T-helper 2 cell treated with Interferon-gamma antibody and Interleukin-4, amounts not matched to agents 100 ng/mL and 5 ng/mL, for 36 hours (primary cell): ENCODE data around the gene PTCSC3. TPM values are rescaled to one million over a fixed set of nuclear protein-coding genes. Genes with fewer than 3 reads are reported as not detected.
"Not testable (repeated sequence)": the region's sequence is repeated elsewhere in the genome, so short reads cannot be mapped to it uniquely, and the experiment has no call there.

Source experiments
- intact Hi-C: fragments of 100-400 bp; cut with micrococcal nuclease; formaldehyde crosslinking; loops from one replicate; pipeline ENCODE4 v1.15.1; 2023
- total RNA-seq: library from RNA; stranded (reverse); gene quantifications from 2 replicates; pipeline ENCODE4 v1.2.3, GENCODE V29; 2022

The PTCSC3 gene
- total RNA-seq, 1 donor from 2014 or later = not detected

DNA sequence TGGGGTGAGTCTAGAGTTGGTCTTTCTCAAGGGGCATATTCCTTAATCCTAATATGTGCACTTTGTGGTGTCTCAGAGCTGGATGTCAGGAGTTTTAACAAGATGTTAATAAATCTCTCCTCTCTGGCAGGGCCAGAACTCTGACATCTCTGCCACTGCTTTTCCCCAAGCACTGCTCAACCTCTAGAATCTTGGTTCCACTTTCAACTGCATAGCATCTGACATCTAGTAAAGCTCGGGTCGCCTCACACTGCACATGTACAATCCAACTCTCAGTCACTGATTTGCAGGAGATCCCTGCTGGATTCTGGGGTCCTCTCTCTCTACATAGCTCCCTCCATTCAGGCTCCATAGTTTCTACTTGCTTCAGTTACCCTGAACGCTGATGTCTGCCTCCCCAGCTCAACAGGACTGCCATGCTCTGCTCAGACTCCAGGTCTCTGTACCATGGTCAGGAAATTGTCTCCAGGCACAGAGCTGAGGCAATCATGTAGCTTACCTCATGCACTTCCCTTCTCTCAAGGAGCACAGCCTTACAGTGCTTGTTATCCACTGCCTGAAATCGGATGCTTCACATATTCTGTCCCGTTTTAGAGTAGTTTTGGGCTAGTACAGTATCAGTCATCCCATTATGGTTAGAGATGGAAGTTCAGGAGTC lies 1.6 kb downstream of the PTCSC3 start:
- intact Hi-C loops = no loop called here

DNA sequence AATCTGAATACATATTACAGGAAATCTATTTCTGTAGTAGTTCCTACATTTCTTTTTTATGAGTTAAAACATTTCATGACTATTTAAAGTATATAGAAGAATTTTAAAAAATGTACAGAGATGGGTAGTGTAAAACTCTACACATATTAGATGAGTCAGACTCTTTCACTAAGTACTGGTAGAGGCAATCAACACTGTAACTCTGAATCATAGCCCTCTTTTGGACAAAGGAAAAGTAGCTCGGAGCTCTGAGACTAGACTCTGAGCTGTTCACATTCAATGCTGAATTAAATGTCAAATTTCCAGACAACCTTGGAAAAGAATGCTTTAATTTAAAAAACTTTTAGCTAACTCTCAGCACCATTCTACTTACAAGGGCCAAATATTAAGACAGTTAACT lies 3.4 kb downstream of the PTCSC3 start:
- intact Hi-C loops = no loop called here

DNA sequence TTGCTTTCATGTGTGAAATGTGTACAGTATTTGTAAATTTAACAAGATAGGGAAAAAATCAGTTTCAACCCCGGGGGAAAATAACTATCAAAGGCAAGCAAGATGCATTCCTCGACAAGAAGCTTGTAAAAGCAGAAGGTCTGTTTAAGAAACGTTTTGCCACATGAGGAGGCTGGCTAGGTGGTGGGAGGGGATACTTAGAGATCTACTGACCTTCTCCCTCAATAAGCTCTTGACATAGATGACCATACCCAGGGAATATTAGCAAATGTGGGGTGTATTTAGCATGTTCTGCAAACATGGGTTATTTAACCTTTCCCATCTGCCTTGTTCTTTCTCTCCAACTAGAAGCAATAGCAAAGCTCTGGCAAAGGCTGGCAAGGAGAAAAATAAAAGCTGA lies 4.9 kb downstream of the PTCSC3 start:
- intact Hi-C loops = no loop called here

DNA sequence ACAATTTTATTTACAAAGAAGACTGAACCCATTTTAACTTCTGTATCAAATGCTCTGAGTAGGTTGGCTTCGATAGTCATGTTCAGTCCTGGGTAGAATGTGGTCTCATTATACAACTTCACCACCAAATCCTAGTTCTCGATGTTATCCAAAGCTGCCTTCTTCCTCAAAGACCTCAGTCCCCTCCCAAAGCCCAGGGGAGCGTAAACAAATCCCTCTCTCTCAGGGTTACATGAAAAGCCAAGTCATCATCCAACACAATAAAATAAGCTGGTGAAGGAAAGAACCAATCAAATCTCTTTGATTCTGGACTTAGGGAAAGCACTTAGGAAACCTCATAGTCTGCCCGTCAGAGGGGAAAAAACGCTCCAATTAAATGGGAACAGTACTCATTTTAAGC lies 9.1 kb downstream of the PTCSC3 start:
- intact Hi-C loops = no loop called here

DNA sequence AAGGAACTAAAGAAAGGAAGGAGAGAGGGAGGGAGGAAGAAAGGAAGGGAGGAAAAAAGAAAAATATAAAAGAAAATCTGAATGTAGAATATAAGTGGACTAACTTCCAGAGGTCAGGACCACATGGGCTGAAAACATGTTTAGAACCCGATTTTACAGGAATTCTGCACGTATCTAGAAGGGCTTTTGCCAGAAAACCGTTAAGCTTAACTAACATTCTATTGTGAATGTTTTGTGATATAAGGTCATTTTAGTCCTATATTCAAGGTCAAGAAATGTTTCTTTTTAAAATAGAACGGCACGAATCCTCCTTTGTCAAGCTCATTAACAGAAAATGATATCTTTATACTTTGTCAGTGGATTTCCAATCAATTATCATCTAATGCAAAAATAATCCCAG lies 13.1 kb downstream of the PTCSC3 start:
- intact Hi-C loops = no loop called here

DNA sequence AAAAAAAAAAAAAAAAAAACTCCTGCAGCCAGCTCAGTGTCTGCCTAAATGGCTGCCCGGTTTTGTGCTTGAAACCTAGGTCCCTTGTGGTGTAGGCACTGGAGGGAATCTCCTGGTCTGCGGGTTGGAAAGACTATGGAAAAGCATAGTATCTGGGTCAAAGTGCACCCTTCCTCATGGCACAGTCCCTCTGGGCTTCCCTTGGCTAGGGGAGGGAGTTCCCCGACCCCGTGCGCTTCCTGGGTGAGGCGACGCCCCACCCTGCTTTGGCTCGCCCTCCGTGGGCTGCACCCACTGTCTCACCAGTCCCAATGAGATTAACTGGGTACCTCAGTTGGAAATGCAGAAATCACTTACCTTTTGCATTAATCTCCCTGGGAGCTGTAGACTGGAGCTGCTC lies 14.3 kb downstream of the PTCSC3 start:
- intact Hi-C loops = no loop called here

DNA sequence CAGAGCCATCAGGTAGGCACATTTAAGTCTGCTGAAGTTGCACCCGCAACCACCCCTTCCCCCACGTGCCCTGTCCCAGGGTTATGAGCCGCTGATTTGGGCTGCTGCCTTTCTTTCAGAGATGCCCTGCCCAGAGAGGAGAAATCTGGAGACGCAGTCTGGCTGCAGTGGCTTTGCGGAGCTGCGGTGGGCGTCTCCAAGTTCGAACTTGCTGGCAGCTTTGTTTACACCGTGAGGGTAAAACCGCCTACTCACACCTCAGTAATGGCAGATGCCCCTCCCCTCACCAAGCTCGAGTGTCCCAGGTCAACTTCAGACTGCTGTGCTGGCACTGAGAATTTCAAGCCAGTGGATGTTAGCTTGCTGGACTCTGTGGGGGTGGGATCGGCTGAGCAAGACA lies 14.7 kb downstream of the PTCSC3 start:
- intact Hi-C loops = no loop called here

DNA sequence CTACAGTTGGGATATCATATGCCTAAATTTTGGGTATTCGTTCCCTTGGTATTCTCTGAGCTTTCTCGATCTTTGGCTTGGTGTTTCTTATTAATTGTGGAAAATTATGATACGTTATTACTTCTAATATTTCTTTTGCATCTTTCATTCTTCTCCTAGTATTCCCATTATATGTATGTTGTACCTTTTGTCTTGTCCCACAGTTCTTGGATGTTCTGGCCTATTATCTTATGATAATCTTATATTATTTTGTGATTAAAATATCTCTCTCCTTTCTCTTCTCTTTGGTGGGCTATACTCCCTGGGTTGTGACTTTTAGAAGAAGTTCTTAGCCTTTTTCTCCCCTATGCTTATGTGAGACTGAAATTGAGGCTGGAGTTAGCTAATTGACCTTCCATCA lies 25.2 kb downstream of the PTCSC3 start:
- intact Hi-C loops = no loop called here

DNA sequence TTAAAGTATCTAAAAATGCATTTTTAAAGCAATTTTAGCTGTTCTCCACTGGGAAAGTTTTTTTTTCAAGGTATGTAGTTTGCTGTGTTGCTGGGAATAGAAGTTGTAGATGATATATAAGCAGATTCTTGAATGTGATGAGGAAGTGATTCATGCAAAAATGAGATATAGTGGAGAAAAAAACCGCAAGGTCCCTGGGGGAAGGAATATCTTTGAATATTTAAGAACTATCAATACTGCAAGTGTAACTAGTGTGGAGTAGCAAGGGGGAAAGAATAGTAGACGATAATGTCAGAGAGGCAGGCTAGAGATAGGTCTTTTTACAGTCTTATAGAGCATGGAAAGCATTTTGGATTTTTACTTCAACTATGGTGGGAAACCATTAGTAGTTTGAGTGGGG lies 42.5 kb downstream of the PTCSC3 start:
- intact Hi-C loops = no loop called here

DNA sequence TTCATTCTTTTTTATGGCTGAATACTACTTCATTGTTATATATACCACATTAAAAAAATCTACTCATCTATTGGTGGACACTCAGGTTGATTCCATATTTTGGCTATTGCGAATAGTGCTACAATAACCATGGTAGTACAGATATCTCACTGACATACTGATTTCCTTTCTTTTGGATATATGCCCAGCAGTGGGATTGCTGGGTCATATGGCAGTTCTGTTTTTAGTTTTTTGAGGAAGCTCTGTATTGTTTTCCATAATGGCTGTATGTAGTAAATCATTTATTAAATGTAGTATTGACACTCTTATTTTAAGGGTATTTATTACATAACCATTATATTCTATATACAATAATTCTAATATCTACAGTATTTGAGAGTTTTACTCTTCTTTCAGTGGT lies 43.7 kb downstream of the PTCSC3 start:
- intact Hi-C loops = no loop called here

DNA sequence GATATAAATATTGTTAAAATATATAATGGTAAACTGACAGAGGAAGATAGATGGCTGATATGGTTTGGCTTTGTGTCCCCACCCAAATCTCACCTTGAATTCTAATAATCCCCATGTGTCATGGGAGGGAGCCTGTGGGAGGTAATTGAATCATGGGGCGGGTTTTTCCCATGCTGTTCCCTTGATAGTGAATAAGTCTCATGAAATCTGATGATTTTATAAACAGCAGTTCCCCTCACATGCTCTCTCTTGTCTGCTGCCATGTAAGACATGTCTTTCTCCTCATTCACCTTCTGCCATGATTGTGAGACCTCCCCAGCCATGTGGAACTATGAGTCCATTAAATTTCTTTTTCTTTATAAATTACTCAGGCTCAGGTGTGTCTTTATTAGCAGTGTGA lies 46.3 kb downstream of the PTCSC3 start:
- intact Hi-C loops = no loop called here

DNA sequence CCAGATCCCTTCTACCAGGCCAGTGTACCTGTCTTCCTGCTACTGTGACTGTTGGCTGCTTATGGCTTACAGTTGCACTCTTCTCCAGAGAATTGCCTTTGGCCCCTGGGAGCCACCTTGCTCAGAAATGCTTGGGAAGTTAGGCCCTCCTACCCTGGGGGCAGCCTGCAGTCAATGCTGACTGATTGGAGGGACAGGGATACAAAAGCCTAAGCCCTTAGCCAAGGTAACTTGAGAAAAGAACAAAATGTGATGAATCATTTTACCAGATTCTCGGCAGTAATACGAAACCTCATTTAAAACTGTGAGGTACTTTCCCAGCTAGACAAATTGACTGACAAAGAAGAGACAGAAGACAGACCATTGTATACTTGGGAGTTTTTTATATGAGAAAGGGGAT lies 47.3 kb downstream of the PTCSC3 start:
- intact Hi-C loops = no loop called here

DNA sequence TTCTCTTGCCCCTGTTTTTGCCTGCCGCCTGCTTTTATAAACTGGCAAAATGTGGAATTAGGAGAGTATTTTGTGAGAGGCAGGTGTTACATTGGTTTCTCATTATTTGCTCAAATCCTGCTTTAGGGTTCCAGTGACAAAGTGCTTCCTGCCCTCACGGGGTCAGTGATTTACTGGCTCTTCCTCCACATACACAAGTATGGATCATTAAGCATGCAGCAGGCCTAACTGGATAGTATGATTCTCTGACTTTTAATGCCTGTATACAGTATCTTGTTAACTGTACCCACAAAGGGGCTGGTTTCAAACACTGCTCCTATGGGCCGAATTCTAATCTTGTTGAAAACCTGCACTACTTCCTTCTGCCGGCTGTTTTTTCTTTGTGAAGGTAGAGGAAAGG lies 63.2 kb downstream of the PTCSC3 start:
- intact Hi-C loops = no loop called here

DNA sequence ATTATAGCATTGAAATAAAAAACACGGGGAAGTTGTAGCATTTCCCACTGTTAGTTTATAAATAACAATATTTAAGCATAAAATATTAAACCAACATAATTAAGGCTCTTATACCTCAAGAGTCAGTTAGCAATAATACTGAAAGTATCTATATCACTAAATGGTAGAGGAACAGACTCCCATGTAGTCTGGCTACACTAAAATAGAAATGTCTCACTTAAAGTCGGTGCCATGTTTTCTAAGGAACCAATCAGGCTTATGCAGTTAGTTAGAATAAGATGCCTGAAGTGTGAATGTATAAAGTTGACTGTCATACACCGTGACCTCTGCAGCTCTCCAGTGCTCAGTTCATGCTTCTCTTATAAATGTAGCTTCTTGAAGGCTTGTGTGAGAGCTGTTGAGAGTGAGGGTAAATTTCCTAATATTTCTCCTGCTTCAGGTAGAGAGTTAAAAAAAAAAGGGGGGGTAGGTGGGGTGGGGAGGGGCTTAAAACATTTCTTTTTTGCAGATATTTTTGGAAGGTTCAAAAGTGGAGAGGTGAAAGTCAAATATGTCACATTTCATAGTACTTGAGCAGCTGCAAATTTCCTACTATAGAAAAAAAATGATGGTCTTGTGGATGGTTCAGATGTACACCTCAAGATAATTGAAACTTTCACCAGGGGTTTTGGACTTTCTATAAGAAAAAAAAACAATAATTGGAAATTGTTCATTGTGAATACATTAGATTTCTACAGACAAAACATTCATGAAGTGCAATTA lies 64.5 kb downstream of the PTCSC3 start:
- intact Hi-C loops = no loop called here

DNA sequence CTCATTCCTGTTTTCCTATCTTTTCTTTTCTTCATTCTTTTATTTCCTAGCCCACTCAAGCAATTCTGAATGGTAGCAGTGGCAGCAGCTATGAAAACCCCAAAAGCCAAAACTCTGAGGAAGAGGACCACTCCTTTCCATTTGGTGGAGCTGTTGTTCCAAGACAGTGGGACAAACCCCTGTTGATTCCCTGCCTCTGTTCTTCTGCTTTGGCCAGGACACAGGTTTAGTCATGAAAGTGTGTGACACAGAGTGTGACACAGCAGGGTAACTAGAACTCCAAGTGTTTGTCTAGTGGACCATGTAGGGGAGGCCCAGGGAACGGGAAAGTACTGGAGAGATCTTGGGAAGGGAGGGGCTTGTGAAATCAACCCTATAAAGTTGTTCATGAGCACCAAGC lies 71.1 kb downstream of the PTCSC3 start:
- intact Hi-C loops = no loop called here

DNA sequence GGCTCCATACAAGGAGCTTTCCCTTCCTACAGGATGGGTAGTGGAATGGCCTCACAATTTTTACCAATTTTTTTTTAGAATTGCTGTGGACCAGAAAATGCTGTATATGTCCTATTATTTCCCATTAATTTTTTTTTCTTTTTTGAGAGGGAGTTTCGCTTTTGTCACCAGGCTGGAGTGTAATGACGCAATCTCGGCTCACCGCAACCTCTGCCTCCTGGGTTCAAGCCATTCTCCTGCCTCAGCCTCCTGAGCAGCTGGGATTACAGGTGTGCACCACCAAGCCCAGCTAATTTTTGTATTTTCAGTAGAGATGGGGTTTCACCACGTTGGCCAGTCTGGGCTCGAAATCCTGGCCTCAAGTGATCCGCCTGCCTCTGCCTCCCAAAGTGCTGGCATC lies 72.3 kb downstream of the PTCSC3 start:
- intact Hi-C loops = not testable (repeated sequence)

DNA sequence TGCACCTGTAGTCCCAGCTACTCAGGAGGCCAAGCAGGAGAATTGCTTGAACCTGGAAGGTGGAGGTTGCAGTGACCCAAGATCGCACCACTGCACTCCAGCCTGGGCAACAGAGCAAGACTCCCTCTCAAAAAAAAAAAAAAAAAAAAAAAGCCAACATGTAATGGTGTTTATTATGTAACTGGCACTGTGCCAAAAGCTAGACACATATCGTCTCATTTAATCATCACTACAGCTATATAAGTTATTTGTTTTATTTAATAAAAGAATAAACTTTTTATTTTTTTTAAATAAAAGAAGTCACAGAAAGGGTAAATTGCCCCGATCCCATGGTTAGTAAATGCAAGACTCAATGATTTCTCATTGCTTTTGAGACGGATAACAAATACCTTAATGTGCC lies 76.9 kb downstream of the PTCSC3 start:
- intact Hi-C loops = no loop called here

DNA sequence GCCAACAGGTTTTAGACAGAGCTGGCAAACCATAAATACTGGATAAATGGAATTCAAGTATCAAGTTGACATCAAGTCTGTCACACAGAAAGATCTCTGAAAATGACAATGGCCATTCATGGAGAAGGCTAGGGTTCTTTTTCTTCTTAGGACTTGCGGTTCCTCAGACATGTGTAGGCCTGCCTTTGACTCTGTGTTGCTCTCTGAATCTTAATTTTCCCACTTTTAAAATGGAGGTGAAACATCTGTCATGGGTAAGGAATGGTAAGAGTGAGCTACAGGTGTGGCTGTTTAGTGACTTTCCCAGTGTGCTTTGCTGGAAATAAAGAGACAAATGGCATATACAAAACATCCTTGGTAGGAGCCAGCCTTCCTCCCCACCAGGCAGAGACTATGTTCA lies 79.2 kb downstream of the PTCSC3 start:
- intact Hi-C loops = no loop called here

DNA sequence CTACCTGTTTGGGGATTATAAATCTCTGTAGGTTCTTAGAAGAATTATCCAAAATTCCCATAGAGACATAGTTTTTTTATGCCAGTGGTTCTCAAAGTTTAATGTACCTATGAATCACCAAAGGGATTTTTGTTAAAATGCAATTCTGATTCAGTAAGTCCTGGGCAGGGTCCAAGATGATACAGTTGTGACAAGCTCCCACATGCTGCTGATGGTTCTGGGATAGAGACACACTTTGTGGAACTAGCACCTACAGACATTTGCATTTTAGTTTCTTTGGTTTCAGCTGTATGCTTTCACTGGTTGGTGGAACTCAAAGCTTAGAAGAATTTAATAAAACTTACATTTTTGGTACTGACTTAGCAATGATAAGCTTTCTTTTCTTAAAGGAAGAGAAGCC lies 80.4 kb downstream of the PTCSC3 start:
- intact Hi-C loops = no loop called here

DNA sequence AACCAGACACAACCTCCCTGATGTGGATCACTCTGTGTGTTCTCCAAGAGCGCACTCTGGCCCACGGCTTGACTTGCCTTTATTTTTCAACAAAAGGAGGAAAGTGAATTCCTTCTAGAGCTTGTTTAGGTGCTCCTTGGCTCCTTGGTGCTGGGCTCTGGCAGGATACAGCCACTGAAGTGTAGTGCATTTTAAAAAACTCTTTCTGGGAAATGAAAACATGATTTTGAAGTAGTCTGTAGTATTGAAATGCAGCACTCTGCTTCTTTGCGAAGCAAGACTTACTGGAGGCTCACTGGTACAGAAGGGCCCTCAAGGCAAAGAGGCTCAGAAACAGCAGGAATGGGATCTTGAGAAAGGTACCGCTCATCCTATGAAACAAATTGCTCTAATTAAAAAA lies 81.6 kb downstream of the PTCSC3 start:
- intact Hi-C loops = no loop called here

DNA sequence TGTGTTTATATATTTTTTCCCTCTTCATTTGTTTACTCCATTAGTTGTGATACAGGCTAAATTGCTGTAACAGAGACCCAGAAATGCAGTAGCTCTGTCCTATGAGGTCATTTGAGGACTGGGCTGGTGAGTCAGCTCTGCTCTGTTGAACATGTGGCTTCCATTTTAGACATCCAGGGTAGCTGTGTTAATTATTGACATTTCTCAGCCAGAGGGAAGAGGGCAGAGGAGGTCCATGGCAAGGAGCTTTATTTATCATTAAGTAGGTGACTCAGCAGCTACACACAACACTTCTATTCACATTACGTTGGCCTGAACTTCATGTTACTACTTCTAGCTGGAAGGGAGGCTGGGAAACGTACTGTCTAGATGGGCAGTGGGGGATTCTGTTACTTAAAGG lies 85.4 kb downstream of the PTCSC3 start:
- intact Hi-C loops = no loop called here

DNA sequence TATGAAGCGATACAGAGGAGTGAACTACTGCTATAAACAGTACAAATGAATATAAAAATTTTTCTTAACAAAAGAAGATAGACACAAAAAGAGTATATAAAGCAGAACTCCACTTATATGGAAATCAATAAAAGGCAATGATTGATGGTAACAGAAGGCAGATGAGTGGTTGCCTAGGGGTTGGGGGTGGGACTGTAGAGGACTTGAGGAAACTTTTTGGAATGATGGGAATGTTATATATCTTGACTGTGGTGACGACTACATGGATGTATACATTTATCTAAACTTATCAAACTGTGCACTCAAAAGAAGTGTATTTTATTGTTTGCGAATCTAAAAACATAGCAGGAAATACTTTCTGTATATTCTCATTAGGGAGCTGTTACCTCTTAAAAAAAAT lies 89.1 kb downstream of the PTCSC3 start:
- intact Hi-C loops = no loop called here

DNA sequence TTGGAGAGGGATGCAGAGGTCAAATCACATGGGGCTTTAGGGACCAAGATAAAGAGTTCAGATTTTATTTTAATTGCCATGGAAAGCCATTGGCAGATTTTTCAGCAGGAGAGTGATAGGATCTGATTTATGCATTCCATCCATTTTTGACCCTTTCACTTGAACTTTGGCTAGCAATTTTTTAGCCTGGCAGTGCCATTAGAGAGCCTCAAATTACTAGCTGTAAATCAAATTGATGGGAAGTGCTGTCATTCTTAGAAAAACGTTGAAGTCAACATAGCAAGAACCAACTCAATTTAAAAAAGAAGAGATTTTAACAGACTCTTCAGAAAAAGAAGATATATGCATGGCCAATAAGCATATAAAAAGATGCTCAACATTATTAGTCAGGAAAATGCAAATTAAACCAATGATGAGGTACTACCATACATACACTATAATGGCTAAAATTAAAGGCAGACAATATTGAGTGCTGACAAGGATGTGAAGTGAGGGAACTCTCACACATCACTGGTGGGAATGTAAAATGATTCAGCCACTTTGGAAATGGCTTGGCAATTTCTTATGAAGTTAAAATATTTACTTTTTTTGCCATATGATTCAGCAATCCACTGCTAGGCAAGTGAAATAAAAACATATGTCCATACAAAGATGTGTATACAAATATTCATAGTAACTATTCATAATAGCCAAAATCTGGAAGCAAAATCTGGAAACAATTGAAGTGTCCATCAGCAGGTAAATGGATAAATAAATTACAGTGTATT lies 89.7 kb downstream of the PTCSC3 start:
- intact Hi-C loops = no loop called here
